Amniotic stem cell (primary cell): Measurements from ENCODE around the gene GCG.

Experiments
- DNase-seq: peaks from one replicate; lab custom pipeline; 2025; lab: John Stamatoyannopoulos, UW

GCG gene

DNA sequence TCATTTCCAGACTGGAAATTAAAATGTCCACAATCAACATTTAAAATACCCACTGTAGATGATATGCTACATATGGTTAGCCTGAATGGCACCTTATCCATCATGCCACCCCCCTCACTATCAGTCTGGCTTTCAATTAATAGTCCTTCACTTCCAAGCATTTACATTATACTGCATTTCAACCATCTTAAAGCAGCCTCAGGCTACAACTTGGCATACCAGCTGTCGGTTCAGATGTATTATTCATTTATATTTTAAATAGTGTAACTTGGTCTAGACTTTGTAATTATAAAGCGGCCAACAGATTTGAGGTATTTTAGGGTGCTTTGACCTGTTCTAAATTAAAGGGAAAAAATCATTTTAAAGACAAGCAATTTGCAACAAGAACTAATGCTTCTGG, 2.6 kb downstream of the GCG start:
- no peak for DNase-seq

DNA sequence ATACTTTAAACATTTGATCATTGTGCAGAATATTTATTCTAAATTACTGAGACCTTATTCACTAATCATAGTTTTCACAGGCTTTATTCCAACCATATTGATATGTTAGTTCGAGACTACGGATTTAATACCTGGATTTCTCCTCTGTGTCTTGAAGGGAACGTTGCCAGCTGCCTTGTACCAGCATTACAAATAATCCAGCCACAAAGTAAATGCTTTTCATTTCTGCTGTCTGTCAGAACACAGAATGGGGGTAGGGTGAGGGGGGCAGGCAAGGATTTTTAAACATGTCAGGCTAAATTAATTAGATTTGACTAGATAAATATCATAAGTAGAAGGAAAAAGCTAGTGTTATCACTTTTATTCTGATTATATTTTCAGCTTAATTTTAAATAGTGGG, 3.1 kb downstream of the GCG start:
- no peak for DNase-seq

DNA sequence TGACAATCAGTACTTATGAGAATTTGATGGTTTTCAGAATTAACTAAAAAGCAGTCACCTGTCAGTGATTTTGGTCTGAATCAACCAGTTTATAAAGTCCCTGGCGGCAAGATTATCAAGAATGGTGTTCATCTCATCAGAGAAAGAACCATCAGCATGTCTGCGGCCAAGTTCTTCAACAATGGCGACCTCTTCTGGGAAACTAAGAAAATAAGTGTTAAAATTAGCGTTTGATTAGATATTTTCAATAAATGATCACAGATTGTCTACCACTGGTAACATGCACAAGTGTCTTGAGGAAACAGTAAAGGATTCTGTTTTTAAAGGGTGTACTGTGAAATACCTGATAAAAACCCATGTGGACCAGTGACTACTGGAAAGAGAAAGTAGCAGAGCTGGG, 8.1 kb downstream of the GCG start:
- DNase-seq, result no peak

DNA sequence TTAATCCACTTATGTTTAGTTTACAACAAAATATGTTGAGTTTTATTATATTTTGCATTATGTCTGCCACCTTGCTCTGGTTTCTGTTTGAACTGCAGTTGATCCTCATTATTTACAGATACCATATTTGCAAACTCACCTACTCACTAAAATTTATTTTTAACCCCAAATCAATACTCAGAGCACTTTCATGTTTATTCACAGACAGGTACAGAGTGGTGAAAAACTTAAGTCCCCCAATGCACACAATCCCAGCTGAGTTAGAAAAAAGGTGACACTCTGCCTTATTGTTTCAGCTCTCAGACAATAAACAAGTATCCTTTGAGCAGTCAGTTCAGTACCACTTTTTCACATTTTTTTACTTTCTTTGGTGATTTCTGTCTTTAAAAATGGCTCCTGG, 13.7 kb downstream of the GCG start:
- no peak for DNase-seq

DNA sequence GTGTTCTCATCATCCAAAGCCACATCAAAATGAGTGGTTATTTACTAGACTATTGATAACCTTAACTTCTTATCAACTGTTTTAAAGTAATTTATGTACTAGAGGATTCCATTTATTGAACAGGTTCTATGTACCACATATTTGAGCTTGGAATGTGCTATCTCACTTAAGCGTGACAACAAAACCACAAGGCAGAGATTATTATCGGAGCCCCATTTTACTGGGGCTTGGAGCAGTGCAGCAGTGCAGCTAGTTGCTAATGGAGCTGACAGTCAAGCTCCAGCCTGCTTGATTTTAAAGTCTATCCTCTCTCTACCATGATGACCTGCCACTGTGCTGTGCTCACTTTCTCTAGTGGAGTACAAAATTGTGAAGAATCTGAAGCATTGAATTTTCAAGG, 24.6 kb downstream of the GCG start:
- DNase-seq, result no peak

DNA sequence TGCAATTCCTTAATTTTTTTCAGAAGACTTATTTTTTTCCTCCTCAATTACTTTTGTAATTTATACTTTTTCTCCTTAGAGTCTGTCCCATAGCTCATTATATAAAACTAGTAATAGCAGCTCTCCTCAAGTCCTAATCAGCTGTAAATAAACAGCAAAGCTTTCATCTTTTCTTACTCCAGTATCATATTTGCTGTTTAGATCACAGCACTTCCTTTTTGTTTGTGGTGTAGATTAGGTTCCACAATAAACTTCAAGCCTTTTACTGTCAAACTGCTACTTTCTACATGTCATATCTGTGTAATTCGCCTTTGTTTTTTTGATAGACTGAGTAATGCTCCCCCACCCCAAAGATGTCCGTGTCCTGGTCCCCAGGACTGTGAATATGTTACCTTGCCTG, 25.5 kb downstream of the GCG start:
- DNase-seq, result no peak

DNA sequence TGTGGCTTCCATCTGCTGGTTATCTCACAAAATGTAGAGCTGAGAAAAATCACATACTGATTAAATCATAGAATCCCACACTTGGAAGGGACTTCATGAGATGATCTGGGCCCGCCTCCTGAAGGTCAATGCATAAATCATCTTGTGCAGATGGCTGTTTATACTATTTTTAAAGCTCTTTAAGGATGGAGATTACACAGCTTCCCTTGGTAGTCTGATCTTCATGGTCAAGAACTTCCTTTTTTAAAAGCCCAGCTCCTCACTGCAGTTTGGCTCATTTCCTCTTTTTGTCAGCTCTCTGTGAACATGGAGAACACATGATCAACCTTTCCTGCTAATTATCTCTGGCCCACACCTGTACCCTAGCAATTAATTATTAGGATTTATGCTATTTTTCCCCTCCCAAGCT, 25.9 kb downstream of the GCG start:
- no peak for DNase-seq

DNA sequence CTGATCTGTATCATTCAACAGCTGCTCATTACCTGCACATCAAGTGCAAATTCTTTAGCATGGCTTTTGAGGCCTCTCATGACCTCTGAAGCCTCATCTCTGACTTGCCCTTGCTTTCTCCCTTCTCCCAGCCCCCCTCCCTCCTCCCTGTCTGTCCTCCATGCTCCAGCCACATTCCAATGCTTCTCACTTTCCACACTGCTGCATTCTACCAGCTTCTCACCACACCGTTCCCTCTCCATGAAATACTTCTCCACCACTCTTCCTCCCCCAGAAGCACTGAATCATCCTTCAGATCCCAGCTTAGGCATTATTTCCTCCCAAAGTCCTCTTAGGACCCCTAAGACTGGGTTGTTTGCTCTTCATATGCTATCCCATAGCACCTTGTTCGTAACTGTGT, 26.9 kb downstream of the GCG start:
- no peak for DNase-seq

DNA sequence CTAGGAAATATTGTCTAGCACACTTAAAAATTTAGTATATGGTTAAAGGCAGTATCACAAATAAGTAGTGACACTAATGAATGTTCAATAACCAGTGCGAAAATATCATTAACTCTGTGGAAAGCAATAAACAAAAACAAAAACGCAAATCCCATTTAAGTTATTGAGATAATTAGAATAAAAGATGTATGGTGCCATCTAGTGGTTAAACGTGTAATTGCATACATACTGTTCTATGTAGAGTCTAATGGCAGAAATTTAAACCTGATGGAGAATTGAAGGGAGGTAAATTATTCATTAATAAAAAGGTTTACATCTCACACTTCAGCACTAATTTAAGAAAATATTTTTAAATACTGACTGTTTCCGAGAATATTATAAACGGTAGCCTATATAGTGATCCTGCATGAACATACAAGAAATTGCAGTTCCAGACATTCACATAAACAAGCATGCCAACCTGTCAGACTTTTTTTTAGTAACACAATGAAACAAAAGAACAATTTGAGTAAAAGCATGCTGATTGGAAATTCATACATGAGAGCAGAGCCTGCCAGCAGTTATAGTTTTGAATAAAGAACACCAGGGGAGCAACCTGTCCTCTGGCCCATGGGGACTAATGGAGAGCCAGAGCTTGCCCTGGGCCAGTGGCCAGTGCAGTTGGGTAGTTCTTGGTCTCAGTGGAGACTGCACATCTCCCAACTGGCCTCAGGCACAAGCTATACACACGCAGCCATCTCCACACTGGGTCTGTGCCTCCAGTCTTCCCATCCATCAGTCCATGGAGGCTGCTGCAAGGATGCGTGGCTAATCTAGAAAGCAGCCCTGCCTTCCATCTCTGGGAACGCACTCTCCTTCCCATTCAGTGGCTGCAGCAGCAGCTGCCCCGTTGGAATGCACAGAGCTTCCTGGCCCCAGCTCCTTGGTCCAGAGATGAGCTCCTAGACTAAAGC, 28.0 kb downstream of the GCG start:
- DNase-seq, result no peak

DNA sequence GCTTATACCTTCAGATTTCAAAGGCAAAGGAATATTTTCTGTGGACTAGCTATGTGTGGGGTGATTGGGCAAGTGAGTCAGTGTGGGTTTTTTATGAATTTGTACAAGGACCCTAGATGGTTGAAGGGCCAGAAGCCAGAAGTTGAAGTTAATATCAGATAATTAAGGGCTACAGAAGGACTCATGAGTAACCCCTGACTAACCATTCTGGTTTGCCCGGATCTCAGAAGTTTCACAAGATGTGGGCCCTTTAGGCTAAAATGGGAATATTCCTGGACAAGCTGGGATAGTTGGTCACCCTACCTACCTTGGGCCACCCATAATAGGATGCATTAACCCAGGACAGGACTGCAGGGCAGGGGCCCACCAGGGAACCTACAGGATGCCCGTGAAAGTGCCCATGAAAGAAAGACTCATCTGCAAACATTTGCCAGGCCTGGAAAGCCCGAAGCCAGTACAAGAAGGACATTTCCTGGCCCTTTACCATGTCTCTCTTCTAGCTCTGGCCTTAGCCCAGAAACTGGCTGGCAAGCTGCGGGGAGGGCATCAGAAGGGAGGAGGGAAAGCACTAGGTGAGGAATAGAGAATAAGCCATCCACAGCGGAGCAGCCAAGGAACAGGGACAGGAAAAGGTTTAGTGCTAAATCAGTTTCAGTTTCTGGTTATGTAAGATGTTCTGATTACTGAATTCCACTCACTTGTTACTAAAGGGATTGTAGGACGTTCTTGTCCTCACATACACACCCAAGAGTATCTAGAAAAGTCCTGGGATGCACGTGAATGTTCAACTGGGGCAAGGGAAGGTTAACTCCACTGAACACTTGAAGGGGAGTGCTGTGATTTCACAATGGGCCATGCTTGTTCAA, 33.6 kb downstream of the GCG start:
- no peak for DNase-seq

DNA sequence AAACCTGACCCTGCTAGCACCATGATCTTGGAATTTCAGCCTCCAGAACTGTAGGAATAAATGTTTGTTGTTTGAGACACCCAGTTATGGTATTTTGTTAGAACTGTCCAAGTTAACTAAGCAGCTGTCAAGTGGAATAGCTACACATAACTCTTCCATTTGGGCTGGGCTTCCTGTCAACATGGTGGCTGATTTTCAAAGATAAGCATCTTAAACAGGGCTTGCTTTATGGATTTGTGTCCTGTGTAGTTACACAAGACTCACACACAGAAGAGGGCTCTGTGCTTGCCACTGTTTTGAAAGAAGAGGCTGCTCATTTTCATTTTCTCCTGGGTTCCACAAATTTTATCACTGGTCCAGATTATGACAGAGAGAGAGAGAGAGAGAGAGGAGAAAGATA, 35.7 kb downstream of the GCG start:
- no peak for DNase-seq

DNA sequence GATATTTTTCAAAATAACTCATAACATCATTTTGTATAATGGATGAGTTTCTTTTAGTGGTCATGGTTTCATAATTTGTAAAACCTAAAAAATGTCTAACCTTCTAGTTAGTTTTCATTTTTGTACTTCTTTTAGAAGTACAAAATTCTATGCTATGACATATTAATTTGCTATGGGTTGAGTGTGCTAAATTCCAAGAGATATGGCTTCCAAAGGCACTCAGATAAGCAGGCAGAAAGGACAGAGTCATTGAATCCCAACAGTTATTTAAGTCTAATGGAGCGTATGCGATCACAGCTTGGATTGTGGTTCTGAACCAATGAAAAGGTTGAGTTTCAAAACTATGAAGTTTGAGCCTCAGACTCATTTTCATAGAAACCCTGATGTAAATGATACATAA, 37.0 kb downstream of the GCG start:
- no peak for DNase-seq

DNA sequence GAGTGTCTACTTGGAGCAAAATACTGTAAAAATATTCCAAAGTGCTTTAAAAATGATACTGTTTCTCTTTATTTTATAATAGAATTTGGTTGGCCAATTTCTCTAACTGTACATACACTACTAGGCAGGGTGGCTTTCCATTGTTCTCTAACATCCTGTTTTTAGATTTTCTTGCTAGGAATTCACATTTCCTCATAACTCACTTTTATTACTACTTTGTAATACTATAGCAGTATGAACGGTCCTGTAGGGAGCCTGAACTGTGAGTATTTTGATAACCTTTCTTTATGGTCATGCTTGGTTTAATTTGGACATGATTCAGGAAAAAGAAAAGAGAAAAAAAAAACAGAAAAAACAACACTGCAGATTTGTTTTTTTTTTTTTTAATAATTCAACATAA, 37.8 kb downstream of the GCG start:
- no peak for DNase-seq

DNA sequence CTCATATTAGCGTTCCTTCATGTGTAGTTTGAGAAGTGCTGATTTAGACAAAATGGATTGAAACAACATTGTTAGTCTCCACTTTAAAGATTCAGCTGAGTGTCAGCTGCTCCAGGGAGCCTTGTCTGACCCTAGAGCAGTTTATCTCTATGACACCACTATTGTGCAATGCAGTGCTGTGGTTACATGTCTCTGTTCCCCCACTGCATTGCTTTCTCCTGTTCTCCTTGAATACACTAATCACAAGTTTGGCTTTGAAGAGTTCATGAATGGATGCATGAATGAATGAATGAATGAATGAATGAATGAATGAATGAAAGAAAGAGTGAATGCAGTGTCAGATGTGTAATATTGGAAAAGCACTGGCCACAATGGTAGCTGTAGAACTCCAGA, 38.3 kb downstream of the GCG start:
- DNase-seq, result no peak

DNA sequence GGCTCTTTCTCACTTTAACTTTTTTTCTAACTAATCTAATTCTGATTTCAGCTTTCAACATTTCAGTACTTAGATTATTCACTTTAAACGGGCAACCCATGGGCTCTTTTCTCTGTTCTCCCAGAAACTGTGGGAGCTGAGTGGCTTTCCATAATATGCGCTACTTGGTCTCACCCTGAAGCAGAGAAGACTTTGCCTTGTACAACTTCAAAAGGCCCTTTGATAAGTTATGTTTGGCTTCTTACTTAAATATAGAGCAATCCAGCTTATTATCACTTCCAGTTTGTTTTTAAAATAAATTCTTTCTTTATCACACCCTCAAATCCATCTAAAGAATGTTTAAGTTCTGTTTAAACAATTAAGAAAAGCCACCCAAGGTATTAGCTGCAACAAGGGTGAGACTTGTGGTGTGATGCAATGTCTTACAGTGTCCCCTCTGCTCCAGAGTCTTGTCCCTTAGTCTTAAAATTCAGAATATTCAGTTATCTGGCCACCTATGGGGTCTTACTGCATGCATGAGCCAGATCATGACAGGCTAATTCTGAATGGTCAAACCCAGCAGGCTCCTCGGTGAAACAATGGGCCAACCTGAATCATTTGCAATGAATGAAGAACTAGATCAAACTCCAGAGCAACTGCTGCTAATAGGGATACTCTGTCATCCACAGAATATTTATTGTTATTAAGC, 38.8 kb downstream of the GCG start:
- DNase-seq, result no peak

DNA sequence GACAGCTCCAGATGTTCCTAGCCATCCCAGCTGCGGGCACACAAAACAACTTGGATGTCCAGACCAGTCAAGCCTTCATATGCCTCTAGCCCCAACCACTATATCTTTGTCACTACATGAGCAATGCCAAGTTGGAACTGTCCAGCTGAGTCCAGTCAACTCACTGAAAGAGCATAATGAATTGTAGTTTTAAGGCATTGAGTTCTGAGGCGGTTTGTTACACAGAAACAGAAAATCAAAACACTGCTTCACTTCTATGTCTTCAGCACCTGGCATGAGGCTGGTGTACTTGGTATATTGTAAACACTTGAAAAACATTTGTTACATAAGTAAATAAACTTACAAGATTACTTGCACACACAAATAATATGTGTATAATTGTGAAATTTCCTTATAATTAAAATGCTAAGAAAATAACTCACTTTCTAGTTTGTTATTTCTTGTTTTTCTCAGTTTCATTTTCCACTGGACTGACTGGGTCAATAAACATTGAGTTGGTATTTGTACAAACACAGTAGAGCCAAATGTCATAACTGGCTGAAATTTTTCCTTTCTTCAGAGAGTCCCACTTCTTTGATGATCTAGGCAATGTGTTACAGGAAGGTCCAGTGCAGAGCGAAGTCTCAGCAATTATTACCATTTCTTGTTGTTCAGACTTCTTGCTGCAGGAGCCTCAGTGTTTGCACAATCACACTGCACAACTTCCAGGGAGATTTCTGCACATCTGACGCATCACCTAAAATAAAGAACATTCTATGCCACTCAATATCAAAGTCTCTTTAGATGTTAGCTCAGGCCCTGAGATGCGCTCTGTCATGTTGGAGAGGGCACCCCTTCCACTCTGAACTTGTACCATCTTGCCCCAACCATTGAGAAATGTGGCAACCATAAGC, 39.8 kb downstream of the GCG start:
- no peak for DNase-seq

DNA sequence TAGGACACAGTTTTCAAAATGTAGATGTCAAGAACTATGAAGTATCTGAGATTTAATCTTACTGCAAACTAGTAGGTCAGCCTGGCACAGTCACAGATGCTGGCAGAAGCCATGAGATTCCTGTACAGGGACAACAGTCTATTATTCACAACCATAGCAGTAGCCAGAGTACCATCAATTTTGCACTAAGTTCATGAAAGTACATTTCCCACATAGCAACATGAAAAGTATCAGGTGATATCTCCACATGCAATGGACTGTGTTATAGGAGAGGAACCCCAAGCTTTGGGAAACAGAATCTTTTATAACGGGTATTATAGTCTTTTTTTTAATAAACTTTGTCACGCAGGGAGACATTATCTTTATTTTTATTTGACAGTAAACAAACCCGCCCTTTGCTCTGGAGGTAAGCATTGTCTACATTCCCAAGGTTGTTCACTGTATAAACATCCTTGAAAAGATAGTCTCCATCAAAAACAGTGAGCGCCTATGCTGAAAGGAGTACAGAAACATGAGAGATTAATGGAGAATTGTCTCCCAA, 44.6 kb downstream of the GCG start:
- DNase-seq, result no peak

DNA sequence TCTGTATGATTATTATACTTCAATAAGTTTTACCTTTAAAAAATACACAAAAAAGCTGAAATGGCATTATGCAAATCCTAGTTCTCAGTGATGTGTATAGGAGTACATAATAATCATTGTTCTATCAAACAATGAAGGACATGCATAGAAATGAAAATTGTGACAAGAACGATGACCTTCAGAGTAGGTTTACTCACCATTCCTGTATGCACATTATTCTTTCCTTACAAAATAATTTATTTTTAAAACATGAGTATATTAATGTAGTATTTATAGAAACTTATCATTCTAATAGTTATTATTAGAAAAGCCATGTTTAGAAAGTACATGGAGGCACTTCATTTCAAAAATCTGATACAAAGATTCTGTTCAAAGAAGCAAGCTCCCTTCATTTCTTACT, 45.3 kb downstream of the GCG start:
- DNase-seq, result no peak

DNA sequence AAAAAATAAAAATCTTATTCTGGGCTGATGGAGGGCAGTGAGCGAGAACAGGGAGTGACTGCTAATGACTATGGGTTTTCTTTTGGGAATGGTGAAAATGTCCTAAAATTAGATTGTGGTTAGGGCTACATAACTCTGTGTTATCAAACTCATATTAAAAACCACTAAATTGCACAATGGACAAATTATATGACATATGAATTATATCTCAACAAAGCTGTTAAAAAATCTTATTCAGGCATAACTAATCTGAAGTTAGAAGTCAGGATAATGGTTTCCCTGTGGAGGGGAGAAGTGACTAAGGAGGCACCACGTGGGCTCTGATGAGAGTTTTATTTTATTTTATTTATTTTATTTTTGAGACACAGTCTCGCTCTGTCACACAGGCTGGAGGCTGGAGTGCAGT, 45.9 kb downstream of the GCG start:
- DNase-seq, result no peak

DNA sequence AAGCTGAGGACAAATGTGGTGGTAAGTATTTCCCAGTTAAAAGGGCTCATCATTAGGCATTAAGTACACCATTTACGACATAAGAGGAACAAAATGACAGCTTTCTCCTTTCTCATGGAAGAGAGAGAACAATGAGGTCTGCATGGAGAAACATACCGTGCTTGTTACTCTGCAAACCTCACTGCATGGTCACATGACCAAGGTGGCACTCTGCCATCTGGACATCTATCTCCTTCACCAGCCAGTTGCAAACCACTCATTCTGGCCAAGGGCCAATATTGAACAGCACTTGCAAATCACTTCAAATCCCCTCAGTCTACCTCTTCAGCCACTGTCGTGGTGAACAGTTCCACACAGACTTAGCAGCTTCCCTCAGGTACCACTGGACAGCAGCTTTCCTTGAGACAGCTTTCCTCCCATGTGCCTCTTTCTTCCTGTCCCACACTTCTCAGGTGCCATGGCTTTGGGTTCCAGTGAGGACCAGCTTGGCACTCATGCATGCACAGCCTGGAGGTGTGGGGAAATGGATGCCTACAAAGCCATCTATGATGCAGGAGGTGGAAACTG, 48.5 kb downstream of the GCG start:
- DNase-seq, result no peak

DNA sequence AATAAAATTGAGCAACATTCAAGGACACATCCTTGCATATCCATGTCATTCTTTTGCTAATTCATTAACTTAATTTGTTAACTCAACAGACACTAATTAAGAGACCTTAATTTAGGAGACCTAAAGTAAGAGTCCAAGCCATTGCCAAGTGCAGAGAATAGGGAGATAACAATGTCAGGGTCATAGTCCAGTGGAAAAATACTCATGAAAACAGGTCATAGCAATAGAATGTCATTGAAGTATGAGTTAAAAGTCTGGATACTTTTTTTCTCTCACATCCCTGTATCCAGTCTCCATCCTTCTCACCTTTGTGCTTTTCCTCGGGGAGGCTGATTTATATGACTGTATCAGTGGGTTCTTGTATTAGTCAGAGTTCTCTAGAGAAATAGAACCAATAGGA, 51.5 kb downstream of the GCG start:
- DNase-seq, result no peak
